T-helper 1 cell treated with Interleukin-12 subunit alpha and Interleukin-12 subunit beta and Interleukin-4 antibody, amounts not matched to agents 30 μg/mL and 1 μg/mL, for 36 hours (primary cell): Measurements from ENCODE around the gene CHTF8.
"Not testable (repeated sequence)": the region's sequence is repeated elsewhere in the genome, so short reads cannot be mapped to it uniquely, and the experiment has no call there.

ENCODE experiments used
- H3K27ac Mint-ChIP-seq: one replicate; pipeline ENCODE4 v1.8.0; 2021; ENCODE audit warnings: mild to moderate bottlenecking, mixed read lengths
- H3K27me3 Mint-ChIP-seq: one replicate; pipeline ENCODE4 v1.8.0; 2021; ENCODE audit warnings: low read depth, mixed read lengths
- H3K36me3 Mint-ChIP-seq: one replicate; pipeline ENCODE4 v1.8.0; 2021; ENCODE audit warnings: low read depth, mixed read lengths
- H3K4me1 Mint-ChIP-seq: one replicate; pipeline ENCODE4 v1.8.0; 2021; ENCODE audit warnings: low read depth, mixed read lengths
- H3K4me3 Mint-ChIP-seq: one replicate; pipeline ENCODE4 v1.8.0; 2021; ENCODE audit warnings: mild to moderate bottlenecking, moderate library complexity, mixed read lengths
- H3K9me3 Mint-ChIP-seq: one replicate; pipeline ENCODE4 v1.8.0; 2021; ENCODE audit warnings: mixed read lengths

The CHTF8 gene

DNA sequence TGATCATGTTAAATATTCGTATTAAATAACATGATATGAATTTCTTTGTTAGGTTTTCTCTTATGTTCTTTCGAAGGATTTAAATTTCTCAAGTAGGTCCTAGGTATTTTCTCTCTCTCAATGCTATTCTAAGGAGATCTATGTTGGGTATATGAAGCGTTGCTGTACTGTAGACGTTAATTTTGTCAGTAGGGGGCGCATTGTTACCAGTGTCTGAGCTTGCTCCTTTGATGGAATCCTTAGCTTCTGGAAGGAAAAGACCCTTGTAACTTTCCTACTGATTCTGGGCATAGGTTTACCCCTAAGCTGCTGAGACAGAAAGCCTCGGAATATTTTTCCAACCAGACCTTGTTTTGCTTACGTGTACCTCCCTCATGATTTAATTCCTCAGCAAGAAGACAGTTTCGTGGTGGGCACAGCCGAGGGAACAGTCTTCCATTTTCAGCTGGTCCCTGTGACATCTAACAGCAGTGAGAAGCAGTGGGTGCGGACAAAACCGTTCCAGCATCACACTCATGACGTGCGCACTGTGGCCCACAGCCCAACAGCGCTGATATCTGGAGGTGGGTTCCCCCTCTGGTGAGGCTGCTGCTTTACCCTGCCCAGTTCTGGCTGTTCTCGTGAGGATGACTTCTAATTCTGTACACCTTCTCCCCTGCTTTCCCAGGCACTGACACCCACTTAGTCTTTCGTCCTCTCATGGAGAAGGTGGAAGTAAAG lies 17.9 kb upstream of the CHTF8 start:
- Mint-ChIP-seq H3K27me3 (no peaks in the 10 kb centered on the region), H3K4me1 (no peaks in the 10 kb centered on the region), H3K4me3 (no peak overlapping the region), H3K36me3 (peaks cover 22% of the 10 kb centered on the region), H3K9me3 (no peaks in the 10 kb centered on the region), H3K27ac (no peak overlapping the region)

DNA sequence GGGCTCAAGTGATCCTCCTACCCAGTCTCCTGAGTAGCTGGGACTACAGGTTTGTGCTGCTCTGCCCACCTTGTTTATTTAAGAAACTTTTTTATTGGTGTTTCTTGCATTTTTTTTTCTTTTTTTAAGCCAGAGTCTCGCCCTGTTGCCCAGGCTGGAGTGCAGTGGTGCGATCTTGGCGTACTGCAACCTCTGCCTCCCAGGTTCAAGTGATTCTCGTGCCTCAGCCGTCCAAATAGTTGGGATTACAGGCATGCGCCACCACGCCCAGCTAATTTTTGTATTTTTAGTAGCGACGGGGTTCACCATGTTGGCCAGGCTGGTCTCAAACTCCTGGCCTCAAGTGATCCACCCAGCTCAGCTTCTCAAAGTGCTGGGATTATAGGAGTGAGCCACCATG lies 17.2 kb upstream of the CHTF8 start:
- H3K9me3 Mint-ChIP-seq, H3K4me1 Mint-ChIP-seq, H3K4me3 Mint-ChIP-seq, H3K27ac Mint-ChIP-seq, H3K27me3 Mint-ChIP-seq: not testable (repeated sequence)
- H3K36me3 Mint-ChIP-seq = peaks cover 19% of the 10 kb centered on the region

DNA sequence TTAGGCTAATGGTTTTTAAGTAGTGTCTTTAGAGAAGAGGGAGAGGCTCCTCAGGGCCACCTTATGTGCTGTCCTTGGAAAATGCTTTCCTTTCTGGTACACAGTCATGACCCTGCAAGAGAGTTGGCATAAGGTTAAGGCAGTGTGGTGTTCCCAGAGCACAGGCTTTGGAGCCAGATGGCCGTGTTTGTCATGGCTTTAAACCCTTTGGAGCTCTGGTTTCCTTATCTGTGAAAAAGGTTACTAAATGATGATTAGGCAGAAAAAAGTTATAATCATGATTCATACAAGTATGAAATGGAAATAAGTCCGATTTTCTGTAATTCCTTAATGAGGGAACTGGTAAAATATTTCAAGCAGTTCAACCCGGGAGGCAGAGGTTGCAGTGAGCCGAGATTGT lies 13.3 kb upstream of the CHTF8 start:
- no peak overlapping the region for H3K27ac Mint-ChIP-seq
- H3K4me3 Mint-ChIP-seq = no peak overlapping the region
- H3K4me1 Mint-ChIP-seq = no peaks in the 10 kb centered on the region
- no peaks in the 10 kb centered on the region for H3K27me3 Mint-ChIP-seq
- H3K9me3 Mint-ChIP-seq = no peaks in the 10 kb centered on the region
- peaks cover 24% of the 10 kb centered on the region for H3K36me3 Mint-ChIP-seq

DNA sequence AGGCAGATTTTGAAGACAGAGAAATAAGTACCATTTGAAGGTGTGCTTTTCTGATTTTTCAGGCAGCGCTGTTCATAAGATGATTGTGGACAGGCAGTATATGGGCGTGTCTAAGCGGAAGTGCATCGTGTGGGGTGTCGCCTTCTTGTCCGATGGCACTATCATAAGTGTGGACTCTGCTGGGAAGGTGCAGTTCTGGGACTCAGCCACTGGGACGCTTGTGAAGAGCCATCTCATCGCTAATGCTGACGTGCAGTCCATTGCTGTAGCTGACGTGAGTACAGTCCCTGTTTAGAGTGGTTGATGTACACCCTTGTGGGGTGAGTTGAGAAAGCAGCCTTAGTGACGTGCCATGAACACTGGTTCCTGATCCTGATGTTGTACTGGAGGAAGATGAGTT lies 10.7 kb upstream of the CHTF8 start:
- Mint-ChIP-seq H3K9me3 (no peaks in the 10 kb centered on the region), H3K27me3 (no peaks in the 10 kb centered on the region), H3K4me1 (no peaks in the 10 kb centered on the region), H3K36me3 (peaks cover 39% of the 10 kb centered on the region), H3K4me3 (no peak overlapping the region), H3K27ac (no peak overlapping the region)

DNA sequence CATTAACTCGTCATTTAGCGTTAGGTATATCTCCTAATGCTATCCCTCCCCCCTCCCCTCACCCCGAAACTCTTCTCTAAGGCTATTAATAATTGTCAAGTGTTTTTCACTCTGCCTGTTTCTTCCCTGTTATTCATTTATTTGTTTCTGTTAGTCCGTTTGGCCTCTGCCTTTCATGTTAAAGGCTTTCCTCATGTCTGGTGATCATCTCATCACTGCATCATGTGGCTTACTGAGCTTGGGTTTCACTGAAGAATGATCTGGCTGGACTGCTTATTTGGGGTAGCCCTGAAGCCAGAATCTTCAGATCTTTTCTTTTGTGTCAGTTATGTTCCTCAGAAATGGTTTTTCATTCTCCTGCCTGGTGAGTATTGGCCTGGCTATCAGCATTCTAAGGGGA lies 9.5 kb upstream of the CHTF8 start:
- Mint-ChIP-seq H3K36me3 (peaks cover 43% of the 10 kb centered on the region), H3K4me3 (no peak overlapping the region), H3K27me3 (no peaks in the 10 kb centered on the region), H3K9me3 (no peaks in the 10 kb centered on the region), H3K4me1 (no peaks in the 10 kb centered on the region), H3K27ac (no peak overlapping the region)

DNA sequence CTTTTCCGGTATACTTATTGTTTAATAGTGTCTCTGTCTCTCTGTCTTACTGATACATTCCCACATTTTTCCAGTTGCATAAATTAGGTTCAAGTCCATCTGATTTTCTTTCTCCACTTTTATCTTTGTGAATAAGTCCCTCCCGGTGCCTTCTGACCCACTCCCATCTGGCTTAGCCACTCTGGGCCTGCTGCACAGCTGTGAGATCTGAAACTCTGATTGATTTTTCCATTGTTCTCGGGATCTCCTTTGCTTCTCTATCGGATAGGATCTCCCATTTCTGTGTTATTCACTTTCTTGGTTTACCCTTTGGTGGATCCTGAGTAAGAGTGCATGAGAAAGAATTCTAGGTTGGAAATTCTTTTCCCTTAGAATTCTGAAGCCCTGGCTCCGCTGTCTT lies 8.6 kb upstream of the CHTF8 start:
- H3K4me3 Mint-ChIP-seq = no peak overlapping the region
- H3K27ac Mint-ChIP-seq = no peak overlapping the region
- no peaks in the 10 kb centered on the region for H3K9me3 Mint-ChIP-seq
- H3K36me3 Mint-ChIP-seq = peaks cover 46% of the 10 kb centered on the region
- peaks cover 6% of the 10 kb centered on the region for H3K4me1 Mint-ChIP-seq
- H3K27me3 Mint-ChIP-seq = no peaks in the 10 kb centered on the region

DNA sequence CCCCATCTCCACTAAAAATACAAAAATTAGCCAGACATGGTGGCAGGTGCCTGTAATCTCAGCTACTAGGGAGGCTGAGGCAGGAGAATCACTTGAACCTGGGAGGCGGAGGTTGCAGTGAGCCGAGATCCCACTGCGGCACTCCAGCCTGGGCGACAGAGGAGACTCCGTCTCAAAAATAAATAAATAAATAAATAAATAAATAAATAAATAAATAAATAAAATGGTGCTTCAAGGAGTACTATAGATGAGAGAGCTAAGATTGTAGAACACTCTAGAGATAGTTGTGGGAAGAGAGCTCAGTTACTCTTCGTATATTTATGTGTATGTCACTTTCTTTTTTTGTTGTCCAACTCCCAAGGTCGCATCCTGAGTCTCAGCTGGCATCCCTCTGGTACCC lies 7.1 kb upstream of the CHTF8 start:
- Mint-ChIP-seq H3K36me3 (peaks cover 49% of the 10 kb centered on the region), H3K4me1 (peaks cover 11% of the 10 kb centered on the region)
- H3K4me3 Mint-ChIP-seq, H3K9me3 Mint-ChIP-seq, H3K27ac Mint-ChIP-seq, H3K27me3 Mint-ChIP-seq: not testable (repeated sequence)

DNA sequence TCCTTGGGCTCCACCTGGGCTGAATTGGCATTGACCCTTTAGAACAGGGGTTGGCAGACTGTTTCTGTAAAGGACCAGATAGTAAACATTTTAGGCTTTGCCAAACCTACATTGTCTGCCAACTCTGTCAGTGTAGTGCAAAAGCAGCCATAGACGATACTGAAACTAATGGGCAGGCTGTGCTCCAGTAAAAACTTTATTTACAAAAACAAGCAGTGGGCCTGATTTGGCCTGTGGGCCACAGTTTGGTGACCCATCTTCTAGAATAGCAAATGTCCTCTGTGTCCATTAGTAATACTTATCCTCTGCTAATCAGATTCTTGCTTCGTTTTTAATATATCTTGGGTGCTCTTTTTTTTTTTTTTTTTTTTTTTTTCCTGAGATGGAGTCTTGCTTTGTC lies 6.2 kb upstream of the CHTF8 start:
- Mint-ChIP-seq H3K36me3 (peaks cover 52% of the 10 kb centered on the region), H3K27me3 (no peaks in the 10 kb centered on the region), H3K4me1 (peaks cover 18% of the 10 kb centered on the region), H3K9me3 (no peaks in the 10 kb centered on the region), H3K27ac (no peak overlapping the region), H3K4me3 (no peak overlapping the region)

DNA sequence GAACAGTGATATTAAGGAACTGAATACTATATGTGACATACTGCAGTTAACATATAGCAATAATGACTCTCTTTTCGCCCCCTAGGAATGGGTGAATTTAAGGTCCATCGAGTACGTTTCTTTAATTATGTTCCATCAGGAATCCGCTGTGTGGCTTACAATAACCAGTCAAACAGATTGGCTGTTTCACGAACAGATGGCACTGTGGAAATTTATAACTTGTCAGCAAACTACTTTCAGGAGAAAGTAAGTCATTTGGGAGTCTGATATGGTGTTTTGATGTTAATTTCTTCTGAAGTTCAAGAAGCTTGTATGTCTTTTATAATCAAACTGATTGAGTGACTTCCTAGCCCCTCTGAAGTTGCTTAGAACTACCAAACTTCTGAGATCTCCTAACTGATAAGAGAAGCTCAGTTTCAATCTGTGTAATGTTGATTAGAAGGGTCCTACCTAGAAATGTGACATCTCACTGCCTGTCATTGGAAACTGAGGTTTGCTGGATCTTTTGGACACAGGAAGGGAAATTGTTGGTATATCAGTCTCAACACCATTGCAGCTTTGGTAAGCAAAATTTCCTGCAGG lies 1.1 kb upstream of the CHTF8 start:
- Mint-ChIP-seq H3K36me3 (peaks cover 28% of the 10 kb centered on the region), H3K9me3 (no peaks in the 10 kb centered on the region), H3K4me3 (peak overlapping the region; percentile 91), H3K27me3 (no peaks in the 10 kb centered on the region), H3K4me1 (peaks cover 46% of the 10 kb centered on the region), H3K27ac (peak overlapping the region; percentile 91)

DNA sequence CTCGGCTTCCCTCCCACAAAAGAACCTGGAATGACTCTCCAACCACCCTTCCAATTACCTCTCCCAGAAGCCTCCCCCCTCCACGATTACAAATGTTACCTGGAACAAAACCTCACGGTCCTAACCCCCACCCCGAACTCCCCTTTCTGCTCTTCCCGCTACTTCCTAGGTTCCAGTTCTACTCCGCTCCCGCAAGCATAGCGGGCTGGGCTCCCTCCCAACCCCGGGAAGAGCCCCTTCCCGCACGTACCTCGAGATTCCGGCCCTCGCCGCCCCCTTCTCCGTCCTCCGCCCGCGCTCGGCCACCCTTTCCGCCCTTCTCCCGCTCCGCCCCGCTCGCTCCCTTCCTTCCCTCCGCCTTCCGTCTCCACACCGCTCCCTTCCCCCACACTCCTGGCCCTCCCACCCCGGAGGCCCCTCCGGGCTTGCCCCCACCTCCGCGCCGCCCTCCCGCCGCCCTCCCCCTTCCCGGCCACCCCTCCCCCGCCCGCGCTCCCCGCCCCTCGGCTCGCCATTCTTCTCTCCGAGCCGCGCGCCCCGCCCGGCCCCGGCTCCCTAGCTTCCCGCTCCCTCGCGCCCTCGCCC lies 457 bp downstream of the CHTF8 start:
- Mint-ChIP-seq H3K4me1 (peaks cover 48% of the 10 kb centered on the region), H3K27ac (peak overlapping the region; percentile 86), H3K36me3 (peaks cover 20% of the 10 kb centered on the region), H3K27me3 (no peaks in the 10 kb centered on the region), H3K4me3 (peak overlapping the region; percentile 91), H3K9me3 (no peaks in the 10 kb centered on the region)

DNA sequence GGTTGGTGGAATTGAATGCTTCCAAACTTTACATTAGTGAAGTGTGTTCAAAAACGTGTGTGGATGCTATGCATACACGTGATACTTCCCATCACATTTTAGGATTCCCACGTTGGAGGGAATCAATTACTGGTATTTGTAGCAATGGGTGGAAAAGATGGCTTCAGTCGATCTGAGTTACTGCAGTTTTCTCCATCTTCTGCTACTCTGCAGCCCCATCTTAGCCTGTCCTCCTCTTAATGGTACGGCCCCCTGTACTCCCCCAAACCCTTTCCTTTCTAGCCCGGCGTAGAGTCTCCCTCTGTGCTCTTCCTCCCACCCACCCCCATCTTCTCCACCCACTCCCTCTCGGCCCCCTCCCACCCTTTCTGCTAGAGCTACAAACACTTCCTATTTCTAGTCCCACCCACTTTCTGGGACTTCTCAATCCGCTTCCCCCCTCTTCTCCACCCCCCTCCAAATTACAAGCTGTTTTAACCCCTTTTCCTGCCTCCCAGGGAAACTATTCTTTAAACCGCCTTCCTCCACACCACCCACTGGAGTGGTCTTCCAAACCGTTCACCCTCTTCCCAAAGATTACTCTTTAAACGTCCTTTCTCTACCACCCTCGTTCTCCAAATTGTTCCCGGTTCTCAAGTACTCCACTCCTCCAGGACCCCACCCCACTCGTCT lies 1.1 kb downstream of the CHTF8 start:
- peak overlapping the region; percentile 86 for H3K27ac Mint-ChIP-seq
- H3K4me1 Mint-ChIP-seq = peaks cover 43% of the 10 kb centered on the region
- peak overlapping the region; percentile 91 for H3K4me3 Mint-ChIP-seq
- peaks cover 17% of the 10 kb centered on the region for H3K36me3 Mint-ChIP-seq
- H3K9me3 Mint-ChIP-seq = no peaks in the 10 kb centered on the region
- no peaks in the 10 kb centered on the region for H3K27me3 Mint-ChIP-seq

DNA sequence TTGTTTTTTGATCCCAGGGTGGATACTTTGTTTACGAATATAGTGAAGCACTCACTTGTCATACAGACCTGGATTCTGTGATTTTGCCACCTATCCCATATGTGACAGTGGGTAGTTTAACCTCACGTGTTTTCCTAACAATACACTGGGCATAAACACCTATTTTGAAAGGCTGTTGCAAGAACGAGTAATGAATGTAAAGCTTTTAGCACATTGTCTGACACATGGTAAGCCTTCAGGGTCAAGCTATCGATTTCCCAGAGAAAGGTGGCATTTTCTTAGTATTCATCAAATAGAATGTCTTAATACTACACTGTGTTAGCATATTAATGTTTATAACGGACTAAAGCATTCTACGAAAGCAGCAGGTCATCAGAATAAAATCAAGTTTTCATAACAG lies 1.9 kb downstream of the CHTF8 start:
- no peaks in the 10 kb centered on the region for H3K9me3 Mint-ChIP-seq
- H3K36me3 Mint-ChIP-seq = peaks cover 17% of the 10 kb centered on the region
- peaks cover 44% of the 10 kb centered on the region for H3K4me1 Mint-ChIP-seq
- no peaks in the 10 kb centered on the region for H3K27me3 Mint-ChIP-seq
- peak overlapping the region; percentile 91 for H3K4me3 Mint-ChIP-seq
- no peak overlapping the region for H3K27ac Mint-ChIP-seq

DNA sequence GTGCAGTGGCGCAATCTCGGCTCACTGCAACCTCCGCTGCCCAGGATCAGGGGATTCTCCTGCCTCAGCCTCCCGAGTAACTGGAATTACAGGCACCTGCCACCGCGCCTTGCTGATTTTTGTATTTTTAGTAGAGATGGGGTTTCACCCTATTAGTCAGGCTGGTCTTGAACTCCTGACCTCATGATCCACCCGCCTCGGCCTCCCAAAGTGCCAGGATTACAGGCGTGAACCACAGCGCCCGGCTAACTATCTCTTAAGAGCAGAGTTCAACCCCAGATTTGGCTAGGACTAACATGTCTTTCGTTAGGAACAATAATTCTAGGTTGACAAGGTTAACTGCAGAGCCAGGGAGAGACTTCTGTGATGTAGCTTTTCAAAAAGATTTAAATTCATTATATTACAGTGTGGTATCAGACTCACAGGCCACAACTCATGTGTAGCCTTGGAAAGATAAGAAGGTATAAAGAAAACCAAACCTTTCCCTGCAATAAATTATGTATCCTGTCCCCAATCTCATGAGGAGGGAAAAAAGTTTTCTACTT lies 4.3 kb downstream of the CHTF8 start:
- Mint-ChIP-seq H3K4me3 (no peak overlapping the region), H3K36me3 (peaks cover 6% of the 10 kb centered on the region), H3K27ac (no peak overlapping the region), H3K9me3 (no peaks in the 10 kb centered on the region), H3K4me1 (peaks cover 28% of the 10 kb centered on the region), H3K27me3 (no peaks in the 10 kb centered on the region)

DNA sequence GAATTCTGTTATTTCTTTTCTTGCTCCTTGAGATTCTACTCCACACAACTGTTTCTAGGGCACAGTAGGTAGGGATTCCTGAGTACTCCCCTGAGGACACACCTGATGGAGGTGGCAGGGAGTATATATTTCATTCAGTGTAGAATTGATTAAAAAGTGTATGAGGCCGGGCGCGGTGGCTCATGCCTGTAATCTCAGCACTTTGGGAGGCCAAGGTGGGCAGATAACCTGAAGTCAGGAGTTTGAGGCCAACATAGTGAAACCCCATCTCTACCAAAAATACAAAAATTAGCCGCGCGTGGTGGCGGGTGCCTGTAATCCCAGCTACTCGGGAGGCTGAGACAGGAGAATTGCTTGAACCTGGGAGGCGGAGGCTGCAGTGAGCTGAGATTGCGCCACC lies 5.6 kb downstream of the CHTF8 start:
- peaks cover 23% of the 10 kb centered on the region for H3K4me1 Mint-ChIP-seq

DNA sequence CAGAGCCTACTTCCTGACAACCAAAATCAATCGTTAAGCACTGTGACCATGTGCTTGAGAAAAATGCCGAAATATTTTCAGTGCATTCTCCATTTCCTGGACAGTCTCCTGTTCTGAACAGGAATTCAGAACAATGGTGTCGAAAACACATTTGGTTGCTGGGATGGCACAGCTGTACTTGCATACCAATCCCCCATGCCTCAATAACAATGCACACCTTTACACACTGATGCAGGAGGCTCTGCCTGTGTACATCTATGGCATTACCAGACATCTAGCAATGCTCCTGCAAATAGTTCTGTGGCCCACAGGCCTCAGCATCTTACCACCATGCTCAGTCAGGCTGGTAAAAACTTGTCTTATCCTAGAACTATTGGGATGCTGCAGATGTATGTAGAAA lies 6.2 kb downstream of the CHTF8 start:
- Mint-ChIP-seq H3K4me3 (no peak overlapping the region), H3K4me1 (peaks cover 20% of the 10 kb centered on the region), H3K27me3 (no peaks in the 10 kb centered on the region), H3K27ac (no peak overlapping the region), H3K36me3 (peaks cover 6% of the 10 kb centered on the region), H3K9me3 (no peaks in the 10 kb centered on the region)

More for the DNA sequence above, 5.6 kb downstream of the CHTF8 start:
- H3K27ac Mint-ChIP-seq, H3K9me3 Mint-ChIP-seq, H3K4me3 Mint-ChIP-seq, H3K36me3 Mint-ChIP-seq, H3K27me3 Mint-ChIP-seq: not testable (repeated sequence)
